DOHH2 (cell line): Measurements from ENCODE around the gene GGA1.

Experiments
- H3F3A ChIP-seq: fragments of 200-600 bp; sonication (generic), shearing (Covaris generic); 2 replicates; pipeline ENCODE4 v1.6.0; 2016; ENCODE audit warnings: antibody characterized with exemption, mild to moderate bottlenecking; ENCODE audit not compliant: control insufficient read depth, insufficient read depth
- H3K27ac ChIP-seq: fragments of 200-600 bp; sonication (generic); 2 replicates; pipeline ENCODE4 v1.5.1; 2014; ENCODE audit warnings: low read depth, mild to moderate bottlenecking, low read length, moderate library complexity
- H3K27me3 ChIP-seq: fragments of 200-600 bp; sonication (generic); 2 replicates; pipeline ENCODE4 v1.6.1; 2014; ENCODE audit warnings: mild to moderate bottlenecking, low read length, mixed read lengths; ENCODE audit not compliant: control insufficient read depth
- H3K36me3 ChIP-seq: fragments of 200-600 bp; sonication (generic); 2 replicates; pipeline ENCODE4 v1.6.1; 2014; ENCODE audit warnings: mild to moderate bottlenecking, low read length, moderate library complexity, mixed read lengths; ENCODE audit not compliant: control insufficient read depth
- H3K4me1 ChIP-seq: fragments of 200-600 bp; sonication (generic); 2 replicates; pipeline ENCODE4 v1.6.1; 2014; ENCODE audit warnings: mild to moderate bottlenecking, low read length, mixed read lengths; ENCODE audit not compliant: control insufficient read depth
- H3K4me2 ChIP-seq: fragments of 200-600 bp; sonication (generic); 2 replicates; pipeline ENCODE4 v1.6.0; 2014; ENCODE audit warnings: mild to moderate bottlenecking, low read length, moderate library complexity
- H3K4me3 ChIP-seq: fragments of 200-600 bp; sonication (generic); 2 replicates; pipeline ENCODE4 v1.5.1; 2014; ENCODE audit warnings: mild to moderate bottlenecking, low read length, mixed read lengths
- H3K79me2 ChIP-seq: fragments of 200-600 bp; sonication (generic); 2 replicates; pipeline ENCODE4 v1.6.1; 2014; ENCODE audit warnings: mild to moderate bottlenecking, low read length, mixed read lengths; ENCODE audit not compliant: control insufficient read depth
- H3K9me2 ChIP-seq: fragments of 200-600 bp; sonication (generic); replicated peaks from 2 replicates; pipeline ENCODE4 v1.6.1; 2014; ENCODE audit warnings: mild to moderate bottlenecking, low read length, mixed read lengths; ENCODE audit not compliant: control insufficient read depth
- H3K9me3 ChIP-seq: fragments of 200-600 bp; sonication (generic); 2 replicates; pipeline ENCODE4 v1.6.1; 2014; ENCODE audit warnings: antibody characterized with exemption, low read length, mixed read lengths; ENCODE audit not compliant: control insufficient read depth, insufficient read depth
- H4K20me1 ChIP-seq: fragments of 200-600 bp; sonication (generic); 2 replicates; pipeline ENCODE4 v1.6.0; 2014; ENCODE audit warnings: low read depth, mild to moderate bottlenecking, antibody characterized with exemption, low read length, moderate library complexity; ENCODE audit not compliant: control insufficient read depth, insufficient read depth
- EZH2phosphoT487 ChIP-seq: fragments of 200-600 bp; sonication (generic); IDR thresholded peaks from 2 replicates; pipeline ENCODE4 v1.6.1; 2017; ENCODE audit warnings: borderline replicate concordance, mild to moderate bottlenecking, antibody characterized with exemption, low read length, moderate library complexity, mixed read lengths
- TF ChIP-seq, protein P1 (sequence below): fragments of 200-600 bp; sonication (generic); IDR thresholded peaks from one replicate; pipeline ENCODE4 v1.5.1; 2014; ENCODE audit warnings: antibody characterized with exemption, mild to moderate bottlenecking, low read depth, low read length; ENCODE audit not compliant: poor library complexity, severe bottlenecking

GGA1 gene

DNA sequence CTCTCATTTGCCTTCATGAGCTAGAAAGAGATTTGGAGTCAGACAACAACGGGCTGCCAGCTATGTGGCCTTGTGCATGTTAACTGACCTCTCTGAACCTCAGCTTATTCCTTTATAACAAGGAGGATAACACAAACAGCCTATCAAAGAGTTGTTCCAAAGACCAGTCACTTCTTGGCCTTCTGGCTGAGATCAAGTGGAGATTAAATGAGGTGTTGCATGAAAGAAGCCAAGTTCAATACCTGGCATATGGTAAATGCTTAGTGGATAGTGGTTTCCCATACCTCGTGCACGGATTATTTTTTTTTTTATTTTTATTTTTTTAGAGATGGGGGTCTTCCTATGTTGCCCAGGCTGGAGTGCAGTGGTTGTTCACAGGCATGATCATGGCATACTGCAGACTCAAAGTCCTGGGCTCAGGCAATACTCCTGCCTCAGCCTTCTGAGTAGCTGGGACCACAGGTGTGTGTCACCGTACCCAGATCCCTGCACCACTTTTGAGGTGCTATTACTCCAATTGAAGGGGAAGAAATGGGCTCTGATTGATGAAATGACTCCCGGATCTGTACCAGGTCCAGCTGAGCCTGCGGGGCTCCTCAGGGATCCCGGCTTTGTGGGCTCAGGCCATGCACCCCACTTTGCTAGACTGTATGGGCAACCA lies 71.7 kb downstream of the GGA1 start:
- no peaks in the 10 kb centered on the region for H3K36me3 ChIP-seq
- H4K20me1 ChIP-seq: no peaks in the 10 kb centered on the region

DNA sequence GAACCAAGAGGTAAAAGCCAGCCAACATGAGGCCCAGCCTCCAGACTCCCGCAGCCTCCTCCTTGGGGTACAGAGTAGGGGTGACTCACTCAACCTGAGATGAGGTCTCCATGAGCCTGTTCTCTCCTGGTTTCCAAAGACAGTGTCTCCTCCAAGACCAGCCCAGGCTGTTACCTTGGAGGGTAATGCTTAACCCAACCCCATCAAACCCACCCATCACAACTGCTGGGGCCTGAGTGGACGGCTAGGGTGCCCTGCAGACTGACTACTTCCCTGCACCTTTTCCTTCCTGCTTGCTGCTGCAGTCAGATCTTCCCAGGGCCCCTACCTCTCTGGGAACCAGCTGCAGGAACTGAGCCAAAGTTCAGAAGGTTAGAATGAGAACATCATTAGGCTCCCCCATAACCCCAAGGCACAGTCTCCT lies 72.4 kb downstream of the GGA1 start:
- H3K27ac ChIP-seq: no peak overlapping the region
- H3K27me3 ChIP-seq: no peaks in the 10 kb centered on the region
- peaks cover 43% of the 10 kb centered on the region for H3K4me1 ChIP-seq
- H3K9me3 ChIP-seq: no peaks in the 10 kb centered on the region
- no peaks in the 10 kb centered on the region for H3K79me2 ChIP-seq
- no peaks in the 10 kb centered on the region for H4K20me1 ChIP-seq
- no peaks in the 10 kb centered on the region for H3K9me2 ChIP-seq
- H3K36me3 ChIP-seq: no peaks in the 10 kb centered on the region
- no peak for TF ChIP-seq EZH2phosphoT487
- TF ChIP-seq, protein P1, sequence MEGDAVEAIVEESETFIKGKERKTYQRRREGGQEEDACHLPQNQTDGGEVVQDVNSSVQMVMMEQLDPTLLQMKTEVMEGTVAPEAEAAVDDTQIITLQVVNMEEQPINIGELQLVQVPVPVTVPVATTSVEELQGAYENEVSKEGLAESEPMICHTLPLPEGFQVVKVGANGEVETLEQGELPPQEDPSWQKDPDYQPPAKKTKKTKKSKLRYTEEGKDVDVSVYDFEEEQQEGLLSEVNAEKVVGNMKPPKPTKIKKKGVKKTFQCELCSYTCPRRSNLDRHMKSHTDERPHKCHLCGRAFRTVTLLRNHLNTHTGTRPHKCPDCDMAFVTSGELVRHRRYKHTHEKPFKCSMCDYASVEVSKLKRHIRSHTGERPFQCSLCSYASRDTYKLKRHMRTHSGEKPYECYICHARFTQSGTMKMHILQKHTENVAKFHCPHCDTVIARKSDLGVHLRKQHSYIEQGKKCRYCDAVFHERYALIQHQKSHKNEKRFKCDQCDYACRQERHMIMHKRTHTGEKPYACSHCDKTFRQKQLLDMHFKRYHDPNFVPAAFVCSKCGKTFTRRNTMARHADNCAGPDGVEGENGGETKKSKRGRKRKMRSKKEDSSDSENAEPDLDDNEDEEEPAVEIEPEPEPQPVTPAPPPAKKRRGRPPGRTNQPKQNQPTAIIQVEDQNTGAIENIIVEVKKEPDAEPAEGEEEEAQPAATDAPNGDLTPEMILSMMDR: no peak
- H3K4me2 ChIP-seq: no peak overlapping the region
- peaks cover 15% of the 10 kb centered on the region for H3F3A ChIP-seq
- no peak overlapping the region for H3K4me3 ChIP-seq

More for the DNA sequence above, 71.7 kb downstream of the GGA1 start:
- Histone ChIP-seq H3K9me2 (no peaks in the 10 kb centered on the region), H3K4me1 (peaks cover 43% of the 10 kb centered on the region), H3K4me3 (no peak overlapping the region), H3K4me2 (no peak overlapping the region), H3K27me3 (no peaks in the 10 kb centered on the region), H3K79me2 (no peaks in the 10 kb centered on the region; the same call in 1 of the 2 replicates), H3K9me3 (no peaks in the 10 kb centered on the region), H3K27ac (no peak overlapping the region), H3F3A (peaks cover 21% of the 10 kb centered on the region)
- TF ChIP-seq, protein P1: no peak
- TF ChIP-seq EZH2phosphoT487: no peak

DNA sequence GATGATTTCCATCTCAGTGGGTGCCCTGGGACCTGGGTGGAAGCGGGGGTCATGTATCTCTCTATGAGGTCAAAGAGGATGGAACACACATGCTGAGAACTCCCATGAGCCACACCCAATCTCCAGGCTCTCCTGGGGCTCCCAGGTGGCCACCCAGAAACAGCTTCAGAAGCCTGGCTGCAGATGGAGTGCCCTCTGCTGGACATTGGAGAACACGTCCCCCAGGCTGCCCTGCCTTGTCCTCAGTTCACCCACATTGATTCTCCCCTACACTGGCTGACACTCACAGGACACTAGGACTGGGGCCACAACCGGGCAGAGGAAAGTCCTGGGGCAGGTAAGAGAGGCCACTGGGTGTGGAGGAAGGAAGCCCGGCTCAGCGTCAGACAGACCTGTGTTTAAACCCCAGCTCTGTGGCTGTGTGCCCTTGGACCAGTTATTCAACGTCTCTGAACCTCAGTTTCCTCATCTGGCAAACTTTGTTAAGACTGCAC lies 73.0 kb downstream of the GGA1 start:
- H3K4me1 ChIP-seq: peaks cover 37% of the 10 kb centered on the region
- H3K36me3 ChIP-seq: peaks cover 2% of the 10 kb centered on the region; the same call in 1 of the 2 replicates
- no peaks in the 10 kb centered on the region for H3K9me2 ChIP-seq
- no peak overlapping the region for H3K27ac ChIP-seq
- no peak overlapping the region for H3K4me3 ChIP-seq
- H3K27me3 ChIP-seq: no peaks in the 10 kb centered on the region
- peaks cover 4% of the 10 kb centered on the region for H3K79me2 ChIP-seq
- H3F3A ChIP-seq: peaks cover 9% of the 10 kb centered on the region
- no peak overlapping the region for H3K4me2 ChIP-seq
- no peak for TF ChIP-seq EZH2phosphoT487
- TF ChIP-seq, protein P1: peak; percentile 86
- no peaks in the 10 kb centered on the region for H3K9me3 ChIP-seq
- H4K20me1 ChIP-seq: no peaks in the 10 kb centered on the region
